ACC112 (cell line): ENCODE data around the gene GDF15.
A peak's percentile ranks its signal among the peaks of the same experiment; 100 is the strongest.

Experiments
- H2AFZ ChIP-seq: fragments of 200-600 bp; sonication (generic); one replicate; pipeline ENCODE4 v1.6.0; 2017; ENCODE audit warnings: antibody characterized with exemption, low read length; ENCODE audit not compliant: unreplicated experiment
- H3K27ac ChIP-seq: fragments of 200-600 bp; sonication (generic); 2 replicates; pipeline ENCODE4 v1.5.1; 2014; ENCODE audit warnings: low read depth, mild to moderate bottlenecking, antibody characterized with exemption, low read length, moderate library complexity
- H3K27me3 ChIP-seq: fragments of 200-600 bp; sonication (generic); 2 replicates; pipeline ENCODE4 v1.6.1; 2014; ENCODE audit warnings: mild to moderate bottlenecking, antibody characterized with exemption, low read length, moderate library complexity, mixed read lengths; ENCODE audit not compliant: insufficient read depth
- H3K36me3 ChIP-seq: fragments of 200-600 bp; sonication (generic); 2 replicates; pipeline ENCODE4 v1.6.1; 2016; ENCODE audit warnings: mild to moderate bottlenecking, antibody characterized with exemption, low read length, moderate library complexity, mixed read lengths; ENCODE audit not compliant: insufficient read depth
- H3K4me1 ChIP-seq: fragments of 200-600 bp; sonication (generic); one replicate; pipeline ENCODE4 v1.6.1; 2016; ENCODE audit warnings: low read length, mixed read lengths; ENCODE audit not compliant: insufficient read depth, unreplicated experiment, control insufficient read depth
- H3K4me3 ChIP-seq: fragments of 200-600 bp; sonication (generic); 2 replicates; pipeline ENCODE4 v1.5.1; 2014; ENCODE audit warnings: mild to moderate bottlenecking, low read depth, low read length
- H3K79me2 ChIP-seq: fragments of 200-600 bp; sonication (generic); one replicate; pipeline ENCODE4 v1.6.0; 2016; ENCODE audit warnings: low read length; ENCODE audit not compliant: control insufficient read depth, unreplicated experiment, insufficient read depth

GDF15 gene

GRCh38 chr19:18414504-18415177 is 28.7 kb downstream of the GDF15 start:
- H2AFZ ChIP-seq = no peak overlapping the region
- H3K4me3 ChIP-seq = peak overlapping the region; percentile 76
- peaks cover 35% of the 10 kb centered on the region for H3K4me1 ChIP-seq
- no peaks in the 10 kb centered on the region for H3K36me3 ChIP-seq
- H3K79me2 ChIP-seq = peaks cover 2% of the 10 kb centered on the region
- peak overlapping the region; percentile 98 for H3K27ac ChIP-seq
- no peaks in the 10 kb centered on the region for H3K27me3 ChIP-seq

- peak overlapping the region; percentile 76 for H3K4me3 ChIP-seq
Observed at GRCh38 chr19:18415178-18415867, 29.4 kb downstream of the GDF15 start.

GRCh38 chr19:18416778-18417249 is 30.9 kb downstream of the GDF15 start:
- peaks cover 43% of the 10 kb centered on the region for H3K4me1 ChIP-seq
- peak overlapping the region; percentile 98 for H3K27ac ChIP-seq
- peak overlapping the region; percentile 81 for H2AFZ ChIP-seq
- H3K4me3 ChIP-seq = peak overlapping the region; percentile 85
- H3K36me3 ChIP-seq = no peaks in the 10 kb centered on the region
- H3K27me3 ChIP-seq = no peaks in the 10 kb centered on the region
- H3K79me2 ChIP-seq = peaks cover 20% of the 10 kb centered on the region

More at GRCh38 chr19:18415178-18415867, 29.4 kb downstream of the GDF15 start:
- H2AFZ ChIP-seq = peak overlapping the region; percentile 75
- peaks cover 34% of the 10 kb centered on the region for H3K4me1 ChIP-seq
- no peaks in the 10 kb centered on the region for H3K27me3 ChIP-seq
- peaks cover 8% of the 10 kb centered on the region for H3K79me2 ChIP-seq
- H3K27ac ChIP-seq = peak overlapping the region; percentile 98
- no peaks in the 10 kb centered on the region for H3K36me3 ChIP-seq

- H2AFZ ChIP-seq = peak overlapping the region; percentile 81
- H3K4me1 ChIP-seq = peaks cover 43% of the 10 kb centered on the region
- H3K4me3 ChIP-seq = peak overlapping the region; percentile 85
Observed at GRCh38 chr19:18417250-18418028, 31.5 kb downstream of the GDF15 start.

GRCh38 chr19:18418029-18418482 is 32.1 kb downstream of the GDF15 start:
- Histone ChIP-seq H3K4me3 (peak overlapping the region; percentile 87), H2AFZ (no peak overlapping the region)

More at GRCh38 chr19:18417250-18418028, 31.5 kb downstream of the GDF15 start:
- H3K36me3 ChIP-seq = no peaks in the 10 kb centered on the region
- H3K27ac ChIP-seq = peak overlapping the region; percentile 98
- peaks cover 24% of the 10 kb centered on the region for H3K79me2 ChIP-seq
- no peaks in the 10 kb centered on the region for H3K27me3 ChIP-seq

GRCh38 chr19:18418483-18419194 is 32.7 kb downstream of the GDF15 start:
- no peaks in the 10 kb centered on the region for H3K27me3 ChIP-seq
- H3K4me1 ChIP-seq = peaks cover 43% of the 10 kb centered on the region
- peaks cover 25% of the 10 kb centered on the region for H3K79me2 ChIP-seq
- no peaks in the 10 kb centered on the region for H3K36me3 ChIP-seq
- H3K4me3 ChIP-seq = peak overlapping the region; percentile 87
- H2AFZ ChIP-seq = no peak overlapping the region
- peak overlapping the region; percentile 98 for H3K27ac ChIP-seq

More at GRCh38 chr19:18418029-18418482, 32.1 kb downstream of the GDF15 start:
- Histone ChIP-seq H3K27me3 (no peaks in the 10 kb centered on the region), H3K79me2 (peaks cover 25% of the 10 kb centered on the region), H3K36me3 (no peaks in the 10 kb centered on the region), H3K27ac (peak overlapping the region; percentile 98), H3K4me1 (peaks cover 43% of the 10 kb centered on the region)

GRCh38 chr19:18419195-18419698 is 33.3 kb downstream of the GDF15 start, which contains the start of gene SSBP4:
TSS of gene SSBP4 (plus strand) at chr19:18419398. CDS start at chr19:18419649, 251 bp downstream.
- peaks cover 42% of the 10 kb centered on the region for H3K4me1 ChIP-seq
- H3K36me3 ChIP-seq = no peaks in the 10 kb centered on the region
- H3K4me3 ChIP-seq = peak within 1 kb of the TSS; percentile 87
- peak within 1 kb of the TSS; percentile 98 for H3K27ac ChIP-seq
- peak within 1 kb of the TSS; percentile 60 for H2AFZ ChIP-seq
- H3K79me2 ChIP-seq = peaks cover 30% of the 10 kb centered on the region
- H3K27me3 ChIP-seq = no peaks in the 10 kb centered on the region

GRCh38 chr19:18419699-18420460 is 33.9 kb downstream of the GDF15 start:
- no peaks in the 10 kb centered on the region for H3K27me3 ChIP-seq
- H2AFZ ChIP-seq = peak overlapping the region; percentile 60
- H3K36me3 ChIP-seq = no peaks in the 10 kb centered on the region
- peaks cover 31% of the 10 kb centered on the region for H3K79me2 ChIP-seq
- H3K27ac ChIP-seq = no peak overlapping the region
- H3K4me3 ChIP-seq = peak overlapping the region; percentile 87
- peaks cover 36% of the 10 kb centered on the region for H3K4me1 ChIP-seq

GRCh38 chr19:18420930-18421329 is 35.0 kb downstream of the GDF15 start:
- peaks cover 31% of the 10 kb centered on the region for H3K79me2 ChIP-seq
- no peak overlapping the region for H3K27ac ChIP-seq

More at GRCh38 chr19:18420930-18421329, 35.0 kb downstream of the GDF15 start:
- no peak overlapping the region for H2AFZ ChIP-seq
- peaks cover 28% of the 10 kb centered on the region for H3K4me1 ChIP-seq
- H3K27me3 ChIP-seq = no peaks in the 10 kb centered on the region
- peak overlapping the region; percentile 87 for H3K4me3 ChIP-seq
- no peaks in the 10 kb centered on the region for H3K36me3 ChIP-seq
